Chondrocyte (in vitro differentiated cells): Measurements from ENCODE around the gene NRDE2. TPM values are rescaled to one million over a fixed set of nuclear protein-coding genes. Genes with fewer than 3 reads are reported as not detected.
"Not testable (repeated sequence)": the region's sequence is repeated elsewhere in the genome, so short reads cannot be mapped to it uniquely, and the experiment has no call there.

Source experiments
- DNase-seq: peaks from one replicate; pipeline ENCODE4 v3.0.0; 2021; ENCODE audit warnings: mixed read lengths, low spot score
- H3K27ac Mint-ChIP-seq: one replicate; pipeline ENCODE4 v1.8.0; 2021; ENCODE audit warnings: mild to moderate bottlenecking, moderate library complexity, mixed read lengths; ENCODE audit not compliant: unreplicated experiment
- H3K27me3 Mint-ChIP-seq: 2 replicates; pipeline ENCODE4 v1.8.0; 2021; ENCODE audit warnings: low read depth, mixed read lengths
- H3K36me3 Mint-ChIP-seq: 2 replicates; pipeline ENCODE4 v1.8.0; 2021; ENCODE audit warnings: low read depth, mixed read lengths
- H3K4me1 Mint-ChIP-seq: 2 replicates; pipeline ENCODE4 v1.8.0; 2021; ENCODE audit warnings: low read depth, mild to moderate bottlenecking, mixed read lengths
- H3K4me3 Mint-ChIP-seq: one replicate; pipeline ENCODE4 v1.8.0; 2021; ENCODE audit warnings: mild to moderate bottlenecking, moderate library complexity, mixed read lengths; ENCODE audit not compliant: unreplicated experiment
- H3K9me3 Mint-ChIP-seq: 2 replicates; pipeline ENCODE4 v1.8.0; 2021; ENCODE audit warnings: low read depth, mixed read lengths
- CTCF ChIP-seq: fragments of 200-600 bp; sonication (generic); IDR thresholded peaks from 2 replicates; pipeline ENCODE4 v1.5.0; 2021; ENCODE audit warnings: antibody characterized with exemption, mild to moderate bottlenecking, moderate library complexity
- total RNA-seq: library from RNA; stranded (reverse); gene quantifications from 3 replicates; pipeline ENCODE4 v1.2.1, GENCODE V29; 2021

Gene NRDE2
- total RNA-seq, 1 donor from 2014 or later, result 16.1 TPM

DNA sequence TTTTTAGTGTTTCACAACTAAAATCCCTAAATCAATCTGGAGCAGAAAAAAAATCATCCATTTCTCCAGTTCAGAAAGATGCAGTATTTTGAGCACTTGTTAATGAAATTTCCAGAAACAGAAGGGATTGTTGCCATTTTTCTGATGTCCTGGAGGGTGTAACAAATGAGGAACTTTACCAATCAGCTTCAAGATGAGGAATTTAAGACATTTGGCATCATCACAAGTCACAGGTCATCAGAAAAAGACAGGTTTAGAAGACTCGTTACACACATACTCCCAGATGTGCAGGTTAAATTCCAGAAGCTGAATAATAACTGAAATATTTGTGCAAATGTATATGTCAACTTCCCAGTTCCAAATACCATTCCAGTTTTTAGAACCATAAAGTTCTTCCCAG is 75.9 kb downstream of the NRDE2 start:
- no peaks in the 10 kb centered on the region for H3K9me3 Mint-ChIP-seq
- H3K4me1 Mint-ChIP-seq, result peaks cover 27% of the 10 kb centered on the region
- no peak for DNase-seq
- H3K27me3 Mint-ChIP-seq, result peaks cover 4% of the 10 kb centered on the region
- TF ChIP-seq CTCF, result no peak
- H3K27ac Mint-ChIP-seq, result peak overlapping the region; percentile 97
- H3K36me3 Mint-ChIP-seq, result peaks cover 11% of the 10 kb centered on the region
- H3K4me3 Mint-ChIP-seq, result peak overlapping the region; percentile 93

- peaks cover 26% of the 10 kb centered on the region for H3K4me1 Mint-ChIP-seq
- H3K9me3 Mint-ChIP-seq, result no peaks in the 10 kb centered on the region
These were observed 77.9 kb downstream of the NRDE2 start for GRCh38 chr14:90253826-90254225.

GRCh38 chr14:90248594-90248993 is 83.1 kb downstream of the NRDE2 start:
- H3K27ac Mint-ChIP-seq, result no peak overlapping the region
- peaks cover 3% of the 10 kb centered on the region for H3K9me3 Mint-ChIP-seq
- H3K36me3 Mint-ChIP-seq, result no peaks in the 10 kb centered on the region
- H3K4me3 Mint-ChIP-seq, result no peak overlapping the region
- peaks cover 1% of the 10 kb centered on the region for H3K27me3 Mint-ChIP-seq
- no peak for DNase-seq
- H3K4me1 Mint-ChIP-seq, result no peaks in the 10 kb centered on the region
- no peak for TF ChIP-seq CTCF

More at GRCh38 chr14:90253826-90254225, 77.9 kb downstream of the NRDE2 start:
- Mint-ChIP-seq H3K27ac (no peak overlapping the region), H3K4me3 (no peak overlapping the region), H3K36me3 (peaks cover 5% of the 10 kb centered on the region), H3K27me3 (peaks cover 4% of the 10 kb centered on the region)
- no peak for TF ChIP-seq CTCF
- DNase-seq, result no peak

DNA sequence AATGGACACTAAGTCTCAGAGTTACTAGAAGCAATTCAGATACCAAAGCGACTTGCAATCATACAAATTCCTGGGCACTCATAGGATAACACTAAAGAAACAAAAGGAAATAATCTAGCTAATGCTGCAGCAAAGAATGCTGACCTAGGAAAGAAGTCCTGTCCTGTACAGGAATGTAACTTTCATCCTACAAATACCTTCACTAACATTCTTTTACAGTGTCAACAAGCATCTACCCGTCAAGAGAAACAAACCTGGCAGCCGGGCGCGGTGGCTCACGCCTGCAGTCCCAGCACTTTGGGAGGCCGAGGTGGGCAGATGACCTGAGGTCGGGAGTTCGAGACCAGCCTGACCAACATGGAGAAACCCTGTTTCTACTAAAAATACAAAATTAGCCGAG is 84.3 kb downstream of the NRDE2 start:
- H3K9me3 Mint-ChIP-seq, H3K4me3 Mint-ChIP-seq, H3K27me3 Mint-ChIP-seq, DNase-seq, H3K4me1 Mint-ChIP-seq, H3K36me3 Mint-ChIP-seq, H3K27ac Mint-ChIP-seq: not testable (repeated sequence)

GRCh38 chr14:90246936-90247335 is 84.8 kb downstream of the NRDE2 start:
- TF ChIP-seq CTCF, result no peak
- no peaks in the 10 kb centered on the region for H3K27me3 Mint-ChIP-seq
- H3K27ac Mint-ChIP-seq, result no peak overlapping the region
- peaks cover 3% of the 10 kb centered on the region for H3K9me3 Mint-ChIP-seq
- H3K4me3 Mint-ChIP-seq, result no peak overlapping the region
- H3K36me3 Mint-ChIP-seq, result no peaks in the 10 kb centered on the region
- no peak for DNase-seq
- no peaks in the 10 kb centered on the region for H3K4me1 Mint-ChIP-seq

DNA sequence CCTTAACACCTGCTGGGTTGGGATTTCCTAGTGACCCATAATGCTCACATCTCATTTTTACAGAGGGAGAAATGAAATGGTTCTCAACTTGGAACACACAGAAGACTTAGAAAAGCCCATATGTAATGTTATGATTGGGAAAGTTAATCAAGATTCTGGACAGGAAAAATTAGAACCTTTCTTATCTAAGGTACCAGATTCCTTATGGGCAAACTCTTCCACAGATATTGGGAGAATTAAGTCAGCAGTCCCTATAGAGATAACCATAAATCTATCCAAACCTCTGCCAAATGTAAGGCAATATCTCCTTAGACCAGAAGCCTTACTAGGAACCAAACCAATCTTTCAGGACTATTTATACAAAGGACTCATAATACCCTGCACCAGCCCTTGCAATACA is 89.3 kb downstream of the NRDE2 start:
- H3K4me1 Mint-ChIP-seq, result no peaks in the 10 kb centered on the region
- no peak overlapping the region for H3K27ac Mint-ChIP-seq
- peaks cover 9% of the 10 kb centered on the region for H3K36me3 Mint-ChIP-seq
- no peak for DNase-seq
- H3K27me3 Mint-ChIP-seq, result no peaks in the 10 kb centered on the region
- peaks cover 35% of the 10 kb centered on the region for H3K9me3 Mint-ChIP-seq
- no peak for TF ChIP-seq CTCF
- H3K4me3 Mint-ChIP-seq, result no peak overlapping the region
